ENCODE data around the gene PHF20.
A peak's percentile ranks its signal among the peaks of the same experiment; 100 is the strongest.

DNA sequence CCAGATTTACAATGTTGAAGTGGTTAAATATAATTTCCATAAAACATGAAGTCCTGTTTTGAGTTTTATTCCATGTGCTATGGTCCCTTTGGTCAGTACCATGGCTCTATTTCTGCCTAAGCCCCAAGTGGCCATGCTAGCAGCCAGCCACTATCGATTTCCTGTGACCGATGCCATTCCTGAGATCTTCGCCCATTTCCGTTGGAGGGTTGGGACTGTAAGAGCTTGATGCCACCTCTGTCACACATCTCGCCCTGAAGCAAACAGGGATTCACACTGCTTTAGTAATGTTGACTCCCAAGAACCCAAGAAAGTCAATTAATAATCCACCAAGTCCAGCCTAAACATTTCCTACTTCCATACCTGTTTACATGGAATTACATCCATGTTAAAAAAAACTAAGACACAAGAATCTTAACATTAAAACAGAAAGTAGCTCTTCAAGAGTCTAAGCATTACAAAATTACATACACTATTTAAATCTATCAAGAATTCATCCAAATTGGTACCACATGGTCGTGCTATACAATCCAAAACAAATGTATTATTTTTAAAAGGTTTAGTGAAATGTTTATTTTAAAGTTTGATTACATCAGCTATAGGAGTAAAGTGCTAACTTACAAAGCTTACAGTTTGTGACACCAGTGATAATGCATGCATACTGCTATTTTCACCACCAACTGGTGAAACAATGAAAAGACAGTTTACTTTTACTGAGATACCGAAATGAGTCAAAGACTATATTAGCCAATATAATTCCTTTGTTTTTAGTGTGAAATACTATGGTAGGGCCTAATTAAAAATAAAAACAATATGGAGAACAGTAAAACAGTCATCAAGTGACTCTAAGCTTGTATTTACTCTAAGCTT, 32.3 kb upstream of the PHF20 start:
- TF ChIP-seq, protein P1, sequence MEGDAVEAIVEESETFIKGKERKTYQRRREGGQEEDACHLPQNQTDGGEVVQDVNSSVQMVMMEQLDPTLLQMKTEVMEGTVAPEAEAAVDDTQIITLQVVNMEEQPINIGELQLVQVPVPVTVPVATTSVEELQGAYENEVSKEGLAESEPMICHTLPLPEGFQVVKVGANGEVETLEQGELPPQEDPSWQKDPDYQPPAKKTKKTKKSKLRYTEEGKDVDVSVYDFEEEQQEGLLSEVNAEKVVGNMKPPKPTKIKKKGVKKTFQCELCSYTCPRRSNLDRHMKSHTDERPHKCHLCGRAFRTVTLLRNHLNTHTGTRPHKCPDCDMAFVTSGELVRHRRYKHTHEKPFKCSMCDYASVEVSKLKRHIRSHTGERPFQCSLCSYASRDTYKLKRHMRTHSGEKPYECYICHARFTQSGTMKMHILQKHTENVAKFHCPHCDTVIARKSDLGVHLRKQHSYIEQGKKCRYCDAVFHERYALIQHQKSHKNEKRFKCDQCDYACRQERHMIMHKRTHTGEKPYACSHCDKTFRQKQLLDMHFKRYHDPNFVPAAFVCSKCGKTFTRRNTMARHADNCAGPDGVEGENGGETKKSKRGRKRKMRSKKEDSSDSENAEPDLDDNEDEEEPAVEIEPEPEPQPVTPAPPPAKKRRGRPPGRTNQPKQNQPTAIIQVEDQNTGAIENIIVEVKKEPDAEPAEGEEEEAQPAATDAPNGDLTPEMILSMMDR (IDR thresholded peaks at IDR 0.05): peak in 1 of 4 experiments; percentile 9
- TF ChIP-seq POLR2A (IDR thresholded peaks at IDR 0.05): no peak
